Activated naive CD8-positive, alpha-beta T cell treated with anti-CD3 and anti-CD28 coated beads, Interleukin-2, amount 50 U/mL, for 24 hours (primary cell): Measurements from ENCODE around the gene MBD5.
A peak's percentile ranks its signal among the peaks of the same experiment; 100 is the strongest.

Source experiments
- ATAC-seq: fragments of 150-1000 bp; cut with Tn5 transposase; one replicate; pipeline ENCODE4 v1.10.0; 2021
- DNase-seq: peaks from one replicate; pipeline ENCODE4 v3.0.0; 2021
- H3K27ac Mint-ChIP-seq: one replicate; pipeline ENCODE4 v1.8.0; 2021; ENCODE audit warnings: mild to moderate bottlenecking, mixed read lengths
- H3K27me3 Mint-ChIP-seq: one replicate; pipeline ENCODE4 v1.8.0; 2021; ENCODE audit warnings: mixed read lengths
- H3K36me3 Mint-ChIP-seq: one replicate; pipeline ENCODE4 v1.8.0; 2021; ENCODE audit warnings: low read depth, mixed read lengths
- H3K4me1 Mint-ChIP-seq: one replicate; pipeline ENCODE4 v1.8.0; 2021; ENCODE audit warnings: mixed read lengths
- H3K4me3 Mint-ChIP-seq: one replicate; pipeline ENCODE4 v1.8.0; 2021; ENCODE audit warnings: mild to moderate bottlenecking, moderate library complexity, mixed read lengths
- H3K9me3 Mint-ChIP-seq: one replicate; pipeline ENCODE4 v1.8.0; 2021; ENCODE audit warnings: mixed read lengths

Gene MBD5

DNA sequence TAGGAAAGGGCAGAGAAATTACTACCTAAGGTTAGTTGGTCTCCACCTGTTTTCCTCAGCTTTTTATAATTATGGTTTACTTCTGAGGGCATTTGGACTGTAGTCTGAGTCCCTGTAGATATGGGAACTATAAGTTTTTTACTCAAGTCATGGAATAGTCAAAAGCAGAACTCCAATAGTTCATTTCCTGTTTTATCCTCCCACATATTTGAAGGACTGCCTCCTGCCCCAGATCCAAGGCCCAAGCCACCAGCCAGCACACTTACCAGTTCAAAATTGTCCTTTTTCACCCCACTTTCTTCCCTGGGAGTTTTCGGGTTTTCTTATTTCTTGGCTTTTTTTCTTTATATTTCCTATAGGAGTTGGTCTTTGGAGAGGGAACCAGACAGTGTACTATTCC, 164.1 kb downstream of the MBD5 start:
- H3K4me3 Mint-ChIP-seq, result no peak overlapping the region
- peaks cover 30% of the 10 kb centered on the region for H3K36me3 Mint-ChIP-seq
- no peaks in the 10 kb centered on the region for H3K4me1 Mint-ChIP-seq
- ATAC-seq (no peak), DNase-seq (no peak)
- peaks cover 7% of the 10 kb centered on the region for H3K9me3 Mint-ChIP-seq
- no peak overlapping the region for H3K27ac Mint-ChIP-seq
- H3K27me3 Mint-ChIP-seq, result no peaks in the 10 kb centered on the region

- no peaks in the 10 kb centered on the region for H3K36me3 Mint-ChIP-seq
- no peak for ATAC-seq
- H3K4me1 Mint-ChIP-seq, result no peaks in the 10 kb centered on the region
- no peak overlapping the region for H3K4me3 Mint-ChIP-seq
- DNase-seq, result no peak
- H3K9me3 Mint-ChIP-seq, result no peaks in the 10 kb centered on the region
- H3K27me3 Mint-ChIP-seq, result no peaks in the 10 kb centered on the region
- H3K27ac Mint-ChIP-seq, result no peak overlapping the region
Measured at GRCh38 chr2:148194882-148195281, 174.0 kb downstream of the MBD5 start.

DNA sequence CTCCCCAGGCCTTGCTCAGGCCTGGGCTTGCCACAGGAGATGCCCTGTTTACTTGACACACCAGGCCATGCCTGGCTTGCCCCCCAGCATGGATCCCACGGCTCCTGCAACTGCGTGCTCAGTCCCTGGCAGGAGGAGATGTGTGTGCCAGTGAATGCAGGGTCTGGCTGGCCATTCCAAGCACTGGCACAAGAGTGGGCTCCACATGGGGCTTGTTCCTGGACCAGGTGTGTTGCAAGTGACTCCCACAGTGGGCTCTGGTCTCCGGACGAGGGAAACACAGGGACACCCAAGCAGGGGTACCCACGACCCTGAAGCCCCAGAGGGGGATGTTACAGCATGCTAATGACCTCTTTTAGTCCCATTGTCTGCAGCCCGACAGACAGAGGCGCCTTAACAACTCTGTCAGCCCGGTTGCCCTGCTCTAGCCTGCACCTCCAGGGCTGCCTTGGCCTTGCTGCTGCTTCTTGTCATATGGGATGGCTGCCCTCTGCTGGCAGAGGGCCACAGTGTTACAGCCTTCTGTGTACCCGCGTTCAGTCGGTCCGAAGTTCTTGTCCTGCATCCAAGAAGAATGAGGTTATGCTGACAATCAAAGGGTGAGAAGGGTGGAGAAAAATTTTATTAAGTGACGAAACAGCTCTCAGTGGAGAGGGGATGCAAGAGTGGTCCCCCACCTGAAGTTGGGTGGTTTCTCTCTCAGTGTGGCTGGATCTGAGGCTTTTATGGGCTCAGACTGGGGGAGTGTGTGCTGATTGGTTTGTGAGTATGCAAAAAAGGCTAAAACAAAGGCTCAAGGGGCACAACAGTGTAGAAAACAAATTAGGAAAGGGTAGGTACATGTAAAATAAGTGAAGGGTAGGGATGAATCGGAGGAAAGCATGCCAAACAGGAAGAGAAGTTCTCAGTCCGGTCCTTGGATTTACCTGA, 180.4 kb downstream of the MBD5 start:
- H3K27ac Mint-ChIP-seq, result no peak overlapping the region
- no peak overlapping the region for H3K4me3 Mint-ChIP-seq
- no peaks in the 10 kb centered on the region for H3K9me3 Mint-ChIP-seq

GRCh38 chr2:148202237-148202636, 181.3 kb downstream of the MBD5 start:
- H3K4me3 Mint-ChIP-seq, result no peak overlapping the region
- no peak overlapping the region for H3K27ac Mint-ChIP-seq
- H3K27me3 Mint-ChIP-seq, result no peaks in the 10 kb centered on the region
- H3K9me3 Mint-ChIP-seq, result no peaks in the 10 kb centered on the region
- H3K36me3 Mint-ChIP-seq, result peaks cover 6% of the 10 kb centered on the region
- no peaks in the 10 kb centered on the region for H3K4me1 Mint-ChIP-seq
- ATAC-seq, result no peak
- no peak for DNase-seq

More for the DNA sequence above, 180.4 kb downstream of the MBD5 start:
- peak; percentile 73 for ATAC-seq
- Mint-ChIP-seq H3K27me3 (no peaks in the 10 kb centered on the region), H3K4me1 (no peaks in the 10 kb centered on the region), H3K36me3 (peaks cover 4% of the 10 kb centered on the region)
- peak; percentile 34 for DNase-seq

DNA sequence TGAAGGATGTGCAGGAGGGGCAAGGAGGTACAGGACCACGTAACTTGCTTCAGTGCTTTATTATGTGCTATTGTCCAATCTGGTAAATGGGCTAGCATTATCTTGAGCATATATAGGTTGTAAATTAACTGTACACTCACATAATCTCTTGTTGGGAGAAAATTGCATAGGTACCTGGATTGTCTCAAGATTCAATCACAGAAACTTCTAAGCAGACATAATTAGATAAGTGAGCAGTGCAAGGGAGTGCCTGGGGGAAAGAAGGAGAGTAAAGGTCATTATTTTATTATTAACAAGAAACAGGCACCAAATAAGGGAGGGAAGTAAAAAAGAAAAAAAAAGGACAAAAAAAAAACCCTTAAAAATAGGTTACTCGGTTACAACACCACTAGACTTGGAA, 186.2 kb downstream of the MBD5 start:
- H3K27me3 Mint-ChIP-seq, result no peaks in the 10 kb centered on the region
- H3K36me3 Mint-ChIP-seq, result peaks cover 6% of the 10 kb centered on the region
- no peaks in the 10 kb centered on the region for H3K4me1 Mint-ChIP-seq
- H3K9me3 Mint-ChIP-seq, result no peaks in the 10 kb centered on the region
- H3K4me3 Mint-ChIP-seq, result no peak overlapping the region
- ATAC-seq, result no peak
- H3K27ac Mint-ChIP-seq, result no peak overlapping the region
- DNase-seq, result no peak

DNA sequence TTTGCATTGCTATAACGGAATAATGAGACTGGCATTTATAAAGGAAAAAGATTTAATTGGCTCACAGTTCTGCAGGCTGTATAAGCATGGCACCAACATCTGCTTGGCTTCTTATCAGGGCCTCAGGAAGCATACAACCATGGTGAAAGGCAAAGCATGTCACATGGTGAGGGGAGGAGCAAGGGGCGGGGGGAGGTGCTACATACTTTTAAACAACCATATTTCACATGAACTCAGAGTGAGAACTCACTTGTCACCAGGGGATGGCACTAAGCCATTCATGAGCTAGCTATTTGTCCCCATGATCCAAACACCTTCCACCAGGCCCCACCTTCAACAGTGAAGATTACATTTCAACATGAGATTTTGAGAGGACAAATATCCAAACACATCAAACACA, 188.7 kb downstream of the MBD5 start:
- H3K4me1 Mint-ChIP-seq, result no peaks in the 10 kb centered on the region
- H3K27me3 Mint-ChIP-seq, result no peaks in the 10 kb centered on the region
- DNase-seq (peak; percentile 5), ATAC-seq (peak; percentile 7)
- H3K9me3 Mint-ChIP-seq, result no peaks in the 10 kb centered on the region
- H3K36me3 Mint-ChIP-seq, result peaks cover 2% of the 10 kb centered on the region
- H3K27ac Mint-ChIP-seq, result no peak overlapping the region
- no peak overlapping the region for H3K4me3 Mint-ChIP-seq

DNA sequence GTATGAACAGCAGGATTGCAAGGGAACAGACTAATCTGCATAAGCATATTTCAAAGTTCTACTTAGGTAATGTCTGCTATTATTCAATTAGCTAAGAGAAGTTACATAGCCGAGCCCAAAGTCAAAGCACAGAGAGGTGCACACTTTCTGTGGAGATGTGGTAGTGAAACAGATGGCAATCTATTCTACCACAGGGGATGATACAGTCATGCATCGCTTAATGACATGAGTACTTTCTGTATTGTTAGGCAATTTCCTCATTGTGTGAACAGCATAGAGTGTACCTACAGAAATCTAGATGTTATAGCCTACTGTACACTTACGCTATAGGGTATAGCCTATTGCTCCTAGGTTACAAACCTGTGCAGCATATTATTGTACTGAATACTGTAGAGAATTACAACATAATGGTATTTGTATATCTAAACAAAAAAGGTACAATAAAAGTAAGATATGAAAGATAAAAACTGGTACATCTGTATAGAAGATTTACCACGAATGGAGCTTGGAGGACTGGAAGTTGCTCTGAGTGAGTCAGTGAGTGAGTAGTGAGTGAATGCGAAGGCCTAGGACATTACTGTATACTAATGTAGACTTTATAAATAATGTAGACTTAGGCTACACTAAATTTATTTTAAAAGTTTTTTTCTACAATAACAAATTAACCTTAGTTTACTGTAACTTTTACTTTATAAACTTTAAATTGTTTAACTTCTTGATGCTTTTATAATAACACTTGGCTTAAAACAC, 197.6 kb downstream of the MBD5 start:
- ATAC-seq, result no peak
- no peak overlapping the region for H3K4me3 Mint-ChIP-seq
- DNase-seq, result no peak
- H3K4me1 Mint-ChIP-seq, result no peaks in the 10 kb centered on the region
- H3K27ac Mint-ChIP-seq, result no peak overlapping the region
- H3K36me3 Mint-ChIP-seq, result peaks cover 16% of the 10 kb centered on the region
- H3K9me3 Mint-ChIP-seq, result peaks cover 28% of the 10 kb centered on the region
- no peaks in the 10 kb centered on the region for H3K27me3 Mint-ChIP-seq

DNA sequence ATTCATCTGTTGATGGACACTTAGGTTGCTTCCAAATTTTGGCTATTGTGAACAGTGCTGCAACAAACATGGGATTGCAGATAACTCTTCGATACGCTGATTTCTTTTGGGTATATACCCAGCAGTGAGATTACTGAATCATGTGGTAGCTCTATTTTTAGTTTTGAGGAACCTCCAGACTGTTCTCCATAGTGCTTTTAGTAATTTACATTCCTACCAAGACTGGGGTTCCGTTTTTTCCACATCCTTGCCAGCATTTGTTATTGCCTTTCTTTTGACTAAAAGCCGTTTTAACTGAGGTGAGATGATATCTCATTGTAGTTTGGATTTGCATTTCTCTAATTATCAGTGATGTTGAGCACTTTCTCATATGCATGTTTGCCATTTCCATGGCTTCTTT, 200.3 kb downstream of the MBD5 start:
- Mint-ChIP-seq H3K4me3 (no peak overlapping the region), H3K4me1 (no peaks in the 10 kb centered on the region), H3K9me3 (peaks cover 36% of the 10 kb centered on the region), H3K27ac (no peak overlapping the region), H3K27me3 (no peaks in the 10 kb centered on the region), H3K36me3 (peaks cover 26% of the 10 kb centered on the region)
- DNase-seq (no peak), ATAC-seq (no peak)

DNA sequence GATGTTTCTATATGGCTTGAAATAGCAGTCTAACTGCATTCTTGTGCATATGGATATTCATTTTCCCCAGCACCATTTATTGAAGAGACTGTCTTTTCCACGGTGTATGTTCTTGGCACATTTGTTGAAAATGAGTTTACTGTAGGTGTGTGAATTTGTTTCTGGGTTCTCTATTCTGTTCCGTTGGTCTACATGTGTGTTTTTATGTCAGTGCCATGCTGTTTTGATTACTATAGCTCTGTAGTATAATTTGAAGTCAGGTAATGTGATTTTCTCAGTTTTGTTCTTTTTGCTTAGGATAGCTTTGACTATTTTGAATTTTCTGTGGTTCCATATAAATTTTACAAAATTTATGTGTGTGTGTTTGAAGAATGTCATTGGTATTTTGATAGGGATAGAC, 201.0 kb downstream of the MBD5 start:
- DNase-seq (no peak), ATAC-seq (no peak)
- H3K36me3 Mint-ChIP-seq, result peaks cover 26% of the 10 kb centered on the region

DNA sequence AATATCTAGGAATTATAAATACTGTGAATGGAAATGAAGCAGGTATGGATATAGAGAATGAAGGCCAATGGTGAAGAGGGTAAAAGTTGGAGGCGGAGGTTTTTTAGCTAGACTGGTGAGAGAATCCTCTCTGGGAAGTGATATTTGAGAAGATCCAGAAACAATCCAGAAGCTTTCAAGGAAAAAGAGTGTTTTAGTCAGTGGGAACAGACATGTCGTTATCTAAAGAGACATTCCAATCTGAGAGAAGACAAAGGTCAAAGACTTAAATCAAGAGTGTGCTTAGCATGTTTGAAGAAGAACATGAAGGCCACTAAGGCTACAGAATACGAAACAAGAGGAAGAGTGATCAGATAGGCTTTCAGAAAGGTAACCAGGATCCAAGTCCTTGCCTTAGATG, 211.0 kb downstream of the MBD5 start:
- Mint-ChIP-seq H3K4me3 (no peak overlapping the region), H3K4me1 (no peaks in the 10 kb centered on the region), H3K27me3 (no peaks in the 10 kb centered on the region), H3K36me3 (peaks cover 31% of the 10 kb centered on the region), H3K9me3 (peaks cover 15% of the 10 kb centered on the region), H3K27ac (no peak overlapping the region)
- ATAC-seq, result no peak
- no peak for DNase-seq

More for the DNA sequence above, 201.0 kb downstream of the MBD5 start:
- Mint-ChIP-seq H3K9me3 (peaks cover 36% of the 10 kb centered on the region), H3K4me1 (no peaks in the 10 kb centered on the region), H3K27ac (no peak overlapping the region), H3K27me3 (no peaks in the 10 kb centered on the region), H3K4me3 (no peak overlapping the region)

GRCh38 chr2:148234143-148234542, 213.3 kb downstream of the MBD5 start:
- H3K27ac Mint-ChIP-seq, result no peak overlapping the region
- ATAC-seq (no peak), DNase-seq (no peak)
- H3K27me3 Mint-ChIP-seq, result no peaks in the 10 kb centered on the region
- peaks cover 38% of the 10 kb centered on the region for H3K36me3 Mint-ChIP-seq
- H3K4me3 Mint-ChIP-seq, result no peak overlapping the region
- H3K4me1 Mint-ChIP-seq, result no peaks in the 10 kb centered on the region
- H3K9me3 Mint-ChIP-seq, result peaks cover 21% of the 10 kb centered on the region

DNA sequence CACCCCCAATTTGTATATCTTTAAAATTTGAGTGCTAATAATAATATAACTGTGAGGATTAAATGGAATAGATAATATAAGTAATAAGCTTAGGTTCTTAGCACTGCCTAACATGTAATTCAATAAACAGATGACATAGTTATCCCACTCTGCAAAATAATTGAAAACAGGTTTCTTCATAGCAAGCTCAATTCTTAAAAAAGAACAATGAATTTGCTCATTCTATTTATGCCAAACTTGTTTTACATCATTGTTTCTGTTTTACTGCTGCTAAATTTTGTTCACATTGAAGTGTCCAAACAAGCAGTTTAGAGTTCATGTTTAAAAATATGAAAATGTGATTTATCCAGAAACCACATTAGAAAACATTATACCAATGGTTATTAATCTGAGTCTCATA, 217.0 kb downstream of the MBD5 start:
- H3K9me3 Mint-ChIP-seq, result peaks cover 26% of the 10 kb centered on the region
- no peak for DNase-seq
- no peaks in the 10 kb centered on the region for H3K27me3 Mint-ChIP-seq
- ATAC-seq, result no peak
- no peaks in the 10 kb centered on the region for H3K4me1 Mint-ChIP-seq
- H3K4me3 Mint-ChIP-seq, result no peak overlapping the region
- no peak overlapping the region for H3K27ac Mint-ChIP-seq
- peaks cover 45% of the 10 kb centered on the region for H3K36me3 Mint-ChIP-seq

DNA sequence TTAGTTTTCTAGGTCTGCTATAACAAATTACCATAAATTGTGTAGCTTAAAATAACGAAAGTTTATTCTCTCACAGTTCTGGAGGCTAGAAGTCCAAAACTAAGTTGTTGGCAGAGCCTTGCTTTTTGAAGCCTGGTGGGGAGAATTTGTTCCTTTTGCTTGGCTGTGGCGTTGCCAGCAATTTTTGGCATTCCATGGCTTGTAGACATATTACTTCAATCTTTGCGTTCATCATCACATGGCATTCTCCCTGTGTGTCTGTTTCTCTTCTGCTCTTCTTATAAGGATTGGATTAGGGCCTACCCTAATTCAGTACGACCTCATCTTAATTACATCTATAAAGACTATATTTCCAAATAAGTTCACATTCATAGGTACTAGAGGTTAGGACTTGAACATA, 217.7 kb downstream of the MBD5 start:
- ATAC-seq (no peak), DNase-seq (no peak)
- Mint-ChIP-seq H3K36me3 (peaks cover 46% of the 10 kb centered on the region), H3K27me3 (no peaks in the 10 kb centered on the region), H3K4me1 (no peaks in the 10 kb centered on the region), H3K9me3 (peaks cover 26% of the 10 kb centered on the region), H3K4me3 (no peak overlapping the region), H3K27ac (no peak overlapping the region)

GRCh38 chr2:148240838-148241237, 219.9 kb downstream of the MBD5 start:
- peaks cover 46% of the 10 kb centered on the region for H3K36me3 Mint-ChIP-seq
- no peak for DNase-seq
- no peaks in the 10 kb centered on the region for H3K27me3 Mint-ChIP-seq
- ATAC-seq, result no peak
- no peak overlapping the region for H3K4me3 Mint-ChIP-seq
- peaks cover 4% of the 10 kb centered on the region for H3K4me1 Mint-ChIP-seq
- peaks cover 23% of the 10 kb centered on the region for H3K9me3 Mint-ChIP-seq
- no peak overlapping the region for H3K27ac Mint-ChIP-seq
